CD4-positive, alpha-beta T cell treated with Interleukin-10 for 1 hour (primary cell): ENCODE results near the gene SLC51B.

Experiments used
- DNase-seq: peaks from one replicate; pipeline ENCODE4 v3.0.0-alpha.2; 2020

Gene SLC51B

GRCh38 chr15:65101891-65102708 is 56.9 kb downstream of the SLC51B start:
- DNase-seq: no peak

DNA sequence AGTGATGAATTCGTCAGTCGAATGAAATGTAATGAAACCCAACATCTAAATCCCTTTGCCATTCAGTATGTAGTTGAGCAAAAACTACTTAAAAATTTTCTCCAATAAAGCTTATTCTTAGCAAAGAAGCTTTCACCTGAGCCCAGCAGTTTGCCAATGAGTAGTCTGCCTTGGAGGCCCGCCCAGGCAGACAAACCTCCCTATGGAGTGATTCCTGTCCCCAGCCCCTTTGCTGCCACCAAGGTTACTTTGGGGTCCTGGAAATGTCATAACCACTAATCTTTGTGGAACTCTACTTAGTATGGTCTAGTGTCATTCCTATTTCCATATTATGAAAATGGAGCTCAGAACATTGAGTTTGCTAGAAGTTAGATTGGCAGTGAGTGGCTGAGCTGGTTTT is 57.7 kb downstream of the SLC51B start:
- DNase-seq: no peak
